SK-N-SH treated with all-trans-retinoic acid at 6 μM for 48 hours (cell line): Measurements from ENCODE around the gene CACNA2D3.

Experiments
- PPARA ChIP-seq: fragments of 250-450 bp; sonication (Bioruptor Pico); IDR thresholded peaks from 2 replicates; pipeline ENCODE4 v1.5.0; 2020; ENCODE audit warnings: mild to moderate bottlenecking, borderline replicate concordance
- RARB ChIP-seq: fragments of 250-450 bp; sonication (Bioruptor Pico); IDR thresholded peaks from 2 replicates; pipeline ENCODE4 v1.8.0; 2021; ENCODE audit warnings: mild to moderate bottlenecking, moderate library complexity
- SNAI2 ChIP-seq: fragments of 250-450 bp; sonication (Bioruptor Pico); IDR thresholded peaks from 2 replicates; pipeline ENCODE4 v1.5.0; 2020; ENCODE audit warnings: mild to moderate bottlenecking, moderate library complexity
- TOX ChIP-seq: fragments of 250-450 bp; sonication (Bioruptor Pico); IDR thresholded peaks from 2 replicates; pipeline ENCODE4 v1.8.0; 2021; ENCODE audit warnings: mild to moderate bottlenecking, moderate library complexity, borderline replicate concordance
- ZC3H10 ChIP-seq: fragments of 250-450 bp; sonication (Bioruptor Pico); IDR thresholded peaks from 2 replicates; pipeline ENCODE4 v1.5.1; 2021; ENCODE audit warnings: mild to moderate bottlenecking, moderate library complexity
- ZFP30 ChIP-seq: fragments of 450-650 bp; formaldehyde crosslinking; IDR thresholded peaks from 2 replicates; pipeline ENCODE4 v1.5.0; 2022; ENCODE audit warnings: mild to moderate bottlenecking, moderate library complexity
- TF ChIP-seq, protein P1 (sequence below): fragments of 250-450 bp; sonication (Bioruptor Pico); IDR thresholded peaks from 2 replicates; pipeline ENCODE4 v1.5.1; 2020; ENCODE audit warnings: low read depth, mild to moderate bottlenecking, moderate library complexity
- TF ChIP-seq, protein P2 (sequence below): fragments of 250-450 bp; sonication (Bioruptor Pico); IDR thresholded peaks from 2 replicates; pipeline ENCODE4 v1.8.0; 2021; ENCODE audit warnings: low read depth, mild to moderate bottlenecking, moderate library complexity, borderline replicate concordance

- TF ChIP-seq ZFP30 (CRISPR knock-in tag) (no peak), SNAI2 (CRISPR knock-in tag) (no peak), RARB (CRISPR knock-in tag) (no peak), PPARA (CRISPR knock-in tag) (no peak), ZC3H10 (CRISPR knock-in tag) (no peak), TOX (CRISPR knock-in tag) (no peak)
- TF ChIP-seq, protein P1, sequence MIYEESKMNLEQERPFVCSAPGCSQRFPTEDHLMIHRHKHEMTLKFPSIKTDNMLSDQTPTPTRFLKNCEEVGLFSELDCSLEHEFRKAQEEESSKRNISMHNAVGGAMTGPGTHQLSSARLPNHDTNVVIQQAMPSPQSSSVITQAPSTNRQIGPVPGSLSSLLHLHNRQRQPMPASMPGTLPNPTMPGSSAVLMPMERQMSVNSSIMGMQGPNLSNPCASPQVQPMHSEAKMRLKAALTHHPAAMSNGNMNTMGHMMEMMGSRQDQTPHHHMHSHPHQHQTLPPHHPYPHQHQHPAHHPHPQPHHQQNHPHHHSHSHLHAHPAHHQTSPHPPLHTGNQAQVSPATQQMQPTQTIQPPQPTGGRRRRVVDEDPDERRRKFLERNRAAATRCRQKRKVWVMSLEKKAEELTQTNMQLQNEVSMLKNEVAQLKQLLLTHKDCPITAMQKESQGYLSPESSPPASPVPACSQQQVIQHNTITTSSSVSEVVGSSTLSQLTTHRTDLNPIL (CRISPR knock-in tag) = no peak
- TF ChIP-seq, protein P2, sequence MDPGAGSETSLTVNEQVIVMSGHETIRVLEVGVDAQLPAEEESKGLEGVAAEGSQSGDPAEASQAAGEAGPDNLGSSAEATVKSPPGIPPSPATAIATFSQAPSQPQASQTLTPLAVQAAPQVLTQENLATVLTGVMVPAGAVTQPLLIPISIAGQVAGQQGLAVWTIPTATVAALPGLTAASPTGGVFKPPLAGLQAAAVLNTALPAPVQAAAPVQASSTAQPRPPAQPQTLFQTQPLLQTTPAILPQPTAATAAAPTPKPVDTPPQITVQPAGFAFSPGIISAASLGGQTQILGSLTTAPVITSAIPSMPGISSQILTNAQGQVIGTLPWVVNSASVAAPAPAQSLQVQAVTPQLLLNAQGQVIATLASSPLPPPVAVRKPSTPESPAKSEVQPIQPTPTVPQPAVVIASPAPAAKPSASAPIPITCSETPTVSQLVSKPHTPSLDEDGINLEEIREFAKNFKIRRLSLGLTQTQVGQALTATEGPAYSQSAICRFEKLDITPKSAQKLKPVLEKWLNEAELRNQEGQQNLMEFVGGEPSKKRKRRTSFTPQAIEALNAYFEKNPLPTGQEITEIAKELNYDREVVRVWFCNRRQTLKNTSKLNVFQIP = no peak
These were observed 120.9 kb downstream of the CACNA2D3 start for GRCh38 chr3:54243056-54243931.
